Fibroblast of villous mesenchyme (primary cell): ENCODE results near the gene FOLR3. TPM values are rescaled to one million over a fixed set of nuclear protein-coding genes. Genes with fewer than 3 reads are reported as not detected.
A peak's percentile ranks its signal among the peaks of the same experiment; 100 is the strongest.

Source experiments
- DNase-seq: peaks from one replicate; pipeline ENCODE4 v3.0.0-alpha.2; 2010; ENCODE audit warnings: low read depth
- H3K4me3 ChIP-seq: 2 replicates; pipeline ENCODE4 v1.5.1; 2011; ENCODE audit warnings: low read depth, mild to moderate bottlenecking, low read length
- total RNA-seq: library from RNA; depleted of rRNA; stranded (reverse); fragments of >200 nt; gene quantifications from 2 replicates; pipeline ENCODE4 v1.2.3, GENCODE V29; 2012
- TF ChIP-seq, protein P1 (sequence below): IDR thresholded peaks from 2 replicates; pipeline ENCODE4 v1.5.1; 2012; ENCODE audit warnings: low read depth, mild to moderate bottlenecking, low read length; ENCODE audit not compliant: insufficient read depth

The FOLR3 gene
- total RNA-seq, 1 donor: 2.6 TPM

DNA sequence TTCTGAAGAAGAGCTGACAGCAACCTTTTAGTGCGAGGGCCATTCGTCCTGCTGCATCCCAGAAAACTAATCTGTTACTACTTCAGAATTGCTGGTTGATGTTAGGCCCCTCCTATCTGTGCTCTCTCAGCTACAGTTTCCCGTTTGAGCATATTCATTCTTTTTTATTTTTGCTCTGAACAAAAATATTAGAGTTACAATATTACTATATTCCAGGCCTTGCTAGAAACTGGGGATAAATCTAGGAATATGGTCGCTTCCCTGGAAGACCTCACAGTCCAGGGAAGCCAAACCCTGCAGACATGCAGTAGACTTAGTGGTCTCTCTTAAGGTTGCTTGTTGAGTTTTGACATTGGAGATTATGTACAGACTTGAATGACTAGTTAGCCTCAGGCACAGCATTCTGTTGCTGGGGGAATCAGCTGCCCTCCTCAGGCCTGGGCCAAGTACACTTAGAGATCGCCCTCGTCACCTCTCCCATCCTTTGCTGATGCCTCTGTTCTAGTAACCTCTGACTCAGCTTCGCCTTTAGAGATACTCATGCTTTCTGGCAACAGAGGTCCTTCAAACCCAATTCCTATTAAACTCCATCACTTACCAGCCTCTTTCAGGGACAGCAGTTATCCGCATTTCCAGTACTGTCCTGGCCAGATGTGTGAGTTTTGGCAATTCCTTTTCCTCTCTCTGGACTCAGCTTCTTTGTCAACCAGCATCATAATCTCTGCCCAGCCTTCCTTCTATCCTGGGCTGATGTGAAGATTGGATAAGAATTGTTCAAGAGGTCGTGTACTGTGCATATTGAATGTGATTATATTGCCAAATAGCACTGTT lies 22.3 kb upstream of the FOLR3 start:
- TF ChIP-seq, protein P1, sequence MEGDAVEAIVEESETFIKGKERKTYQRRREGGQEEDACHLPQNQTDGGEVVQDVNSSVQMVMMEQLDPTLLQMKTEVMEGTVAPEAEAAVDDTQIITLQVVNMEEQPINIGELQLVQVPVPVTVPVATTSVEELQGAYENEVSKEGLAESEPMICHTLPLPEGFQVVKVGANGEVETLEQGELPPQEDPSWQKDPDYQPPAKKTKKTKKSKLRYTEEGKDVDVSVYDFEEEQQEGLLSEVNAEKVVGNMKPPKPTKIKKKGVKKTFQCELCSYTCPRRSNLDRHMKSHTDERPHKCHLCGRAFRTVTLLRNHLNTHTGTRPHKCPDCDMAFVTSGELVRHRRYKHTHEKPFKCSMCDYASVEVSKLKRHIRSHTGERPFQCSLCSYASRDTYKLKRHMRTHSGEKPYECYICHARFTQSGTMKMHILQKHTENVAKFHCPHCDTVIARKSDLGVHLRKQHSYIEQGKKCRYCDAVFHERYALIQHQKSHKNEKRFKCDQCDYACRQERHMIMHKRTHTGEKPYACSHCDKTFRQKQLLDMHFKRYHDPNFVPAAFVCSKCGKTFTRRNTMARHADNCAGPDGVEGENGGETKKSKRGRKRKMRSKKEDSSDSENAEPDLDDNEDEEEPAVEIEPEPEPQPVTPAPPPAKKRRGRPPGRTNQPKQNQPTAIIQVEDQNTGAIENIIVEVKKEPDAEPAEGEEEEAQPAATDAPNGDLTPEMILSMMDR: no peak
- peak overlapping the region; percentile 93 for H3K4me3 ChIP-seq
- peak; percentile 7 for DNase-seq

DNA sequence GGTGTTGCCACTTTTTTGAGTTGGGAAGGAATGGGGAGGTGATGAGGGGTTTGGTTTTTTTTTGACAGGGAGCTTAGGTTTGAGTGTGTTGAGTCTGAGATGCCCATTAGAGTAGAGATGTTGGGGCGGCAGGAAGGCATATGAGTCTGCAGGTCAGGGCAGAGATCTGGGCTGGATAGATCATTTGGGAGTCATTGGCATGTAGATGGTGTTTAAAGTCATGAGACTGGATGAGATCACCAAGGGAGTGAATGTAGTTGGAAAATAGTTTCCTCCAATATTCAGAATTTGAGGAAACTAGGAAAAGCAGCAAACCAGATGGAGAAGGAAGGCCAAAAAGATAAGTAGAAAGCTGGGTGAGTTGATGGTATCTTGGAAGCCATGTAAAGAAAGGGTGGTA lies 21.0 kb upstream of the FOLR3 start:
- H3K4me3 ChIP-seq: no peak overlapping the region
- TF ChIP-seq, protein P1: no peak
- DNase-seq: no peak

DNA sequence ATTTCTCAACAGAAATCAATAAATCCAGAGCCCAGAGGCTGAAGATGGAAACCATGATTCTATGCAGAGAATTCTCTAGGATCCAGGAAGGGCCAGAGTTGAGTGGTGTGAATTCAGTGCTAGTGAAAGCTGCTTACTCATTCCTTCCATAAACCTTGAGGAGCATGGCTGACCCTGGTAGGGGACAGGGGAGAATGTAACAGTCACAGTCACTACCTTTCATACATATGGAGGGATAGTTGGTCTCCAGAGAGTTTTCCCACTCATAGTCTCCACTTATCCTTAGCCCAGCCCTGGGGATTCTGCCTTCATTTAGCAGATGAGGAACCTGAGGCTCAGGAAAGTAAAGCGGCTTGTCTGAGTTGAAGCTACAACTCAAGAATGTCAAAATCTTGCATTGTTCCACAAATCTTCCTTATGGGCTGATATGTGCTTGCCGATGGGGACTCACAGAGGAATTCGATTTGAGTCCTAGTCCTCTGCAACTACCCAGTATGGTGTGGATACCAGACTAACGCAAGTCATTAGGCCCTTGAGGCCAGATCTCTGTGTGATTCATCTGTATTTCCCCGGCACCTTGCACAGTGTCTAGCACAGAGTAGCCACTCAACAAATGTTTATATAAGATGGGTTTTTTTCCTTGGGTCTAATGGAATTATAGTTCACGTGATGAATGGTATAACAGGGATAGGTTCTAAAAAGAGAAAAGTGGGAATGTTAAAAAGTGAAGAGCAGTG lies 19.3 kb upstream of the FOLR3 start:
- DNase-seq: no peak
- TF ChIP-seq, protein P1: no peak
- H3K4me3 ChIP-seq: no peak overlapping the region

DNA sequence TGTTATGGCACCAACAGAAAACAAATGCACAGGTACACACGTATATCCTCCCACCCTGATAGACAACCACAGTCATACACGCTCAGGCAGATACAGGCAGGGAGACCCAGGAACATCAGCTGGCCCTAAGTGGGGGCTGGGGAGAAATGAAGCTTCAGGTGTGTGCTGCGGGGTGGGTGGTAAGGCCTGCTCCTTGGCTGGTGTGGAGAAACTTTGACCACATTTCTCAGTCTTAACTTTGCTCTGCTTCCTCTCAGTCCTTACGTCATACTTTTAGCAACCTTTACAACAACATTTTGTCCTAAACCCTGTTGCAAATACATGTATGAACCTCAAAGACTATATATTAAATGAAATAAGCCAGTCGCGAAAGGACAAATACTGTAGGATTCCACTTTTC lies 16.3 kb upstream of the FOLR3 start:
- H3K4me3 ChIP-seq: no peak overlapping the region
- DNase-seq: no peak
- TF ChIP-seq, protein P1: no peak

DNA sequence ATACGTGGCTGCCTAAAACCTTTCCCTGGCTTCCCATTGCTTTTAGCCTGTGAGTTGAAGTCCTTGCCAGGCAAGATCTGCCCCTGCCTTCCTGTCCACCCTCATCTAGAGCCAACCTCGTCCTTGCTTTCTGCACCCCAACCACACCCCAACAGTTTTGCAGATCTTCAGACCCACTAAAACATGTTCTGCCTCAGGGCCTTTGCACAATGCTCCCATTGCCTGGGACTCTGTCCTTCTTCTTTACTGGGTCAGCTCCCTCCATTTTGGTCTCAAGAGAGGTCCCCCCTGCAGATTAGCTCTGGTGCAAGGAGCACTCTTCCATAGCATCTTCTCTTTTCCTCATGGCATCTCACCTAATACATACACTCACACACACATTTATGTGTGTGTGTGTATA lies 14.6 kb upstream of the FOLR3 start:
- DNase-seq: no peak
- TF ChIP-seq, protein P1: no peak
- no peak overlapping the region for H3K4me3 ChIP-seq

DNA sequence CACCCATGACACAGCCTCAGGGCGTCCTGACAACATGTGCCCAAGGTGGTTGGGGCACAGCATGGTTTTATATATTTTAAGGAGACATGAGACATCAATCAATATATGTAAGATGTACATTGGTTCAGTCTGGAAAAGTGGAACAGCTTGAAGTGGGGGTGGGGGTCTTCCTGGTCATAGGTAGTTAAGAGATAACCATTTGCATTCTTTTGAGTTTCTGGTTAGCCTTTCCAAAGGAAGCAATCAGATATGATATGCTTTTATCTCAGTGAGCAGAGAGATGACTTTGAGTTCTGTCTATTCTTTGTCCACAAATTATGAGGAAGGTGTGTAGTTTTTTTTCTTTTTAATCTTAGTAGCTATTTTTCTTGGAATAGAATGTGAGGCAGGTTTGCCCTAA lies 12.9 kb upstream of the FOLR3 start:
- TF ChIP-seq, protein P1: no peak
- no peak overlapping the region for H3K4me3 ChIP-seq
- DNase-seq: no peak
